Breast epithelium (tissue), 4 donors: ENCODE data around the gene CDK6. TPM values are rescaled to one million over a fixed set of nuclear protein-coding genes. Genes with fewer than 3 reads are reported as not detected.

Experiments used
- DNase-seq, 2 donors: peaks; one replicate each; pipeline ENCODE4 v3.0.0-alpha.2; 2019; ENCODE audit warnings: low spot score in 2 of 2
- H3K27ac ChIP-seq, 2 donors: fragments of 200-600 bp; sonication (generic) in 1 of 2; one replicate each; pipeline ENCODE4 v1.5.1; 2016 to 2019; ENCODE audit warnings: mild to moderate bottlenecking in 1 of 2
- H3K27me3 ChIP-seq, 2 donors: fragments of 200-600 bp; sonication (generic) in 1 of 2; one replicate each; pipeline versions ENCODE4 v1.5.1 to v1.6.0; 2017 to 2019; ENCODE audit warnings: control low read depth in 1 of 2, mild to moderate bottlenecking in 1 of 2
- H3K36me3 ChIP-seq: fragments of 200-600 bp; one replicate; pipeline ENCODE4 v1.5.1; 2019
- H3K4me1 ChIP-seq, 2 donors: fragments of 200-600 bp; sonication (generic); one replicate each; pipeline ENCODE4 v1.5.1; 2016 to 2019; ENCODE audit warnings: control low read depth in 1 of 2
- H3K4me3 ChIP-seq, 3 donors: fragments of 200-600 bp; sonication (generic); 1 replicate in 2 of 3; 2 replicates in 1 of 3; pipeline ENCODE4 v1.5.1; 2016 to 2019; ENCODE audit warnings: mild to moderate bottlenecking in 3 of 3, moderate library complexity in 2 of 3
- H3K9me3 ChIP-seq, 2 donors: fragments of 200-600 bp; sonication (generic) in 1 of 2; one replicate each; pipeline ENCODE4 v1.5.1; 2016 to 2019; ENCODE audit warnings: control low read depth in 1 of 2
- POLR2A ChIP-seq: fragments of 450-650 bp; IDR thresholded peaks from one replicate; pipeline ENCODE4 v1.6.1; 2016; ENCODE audit warnings: antibody characterized with exemption, mild to moderate bottlenecking, moderate library complexity
- POLR2AphosphoS5 ChIP-seq, 3 donors: sonication (generic); formaldehyde crosslinking; IDR thresholded peaks; one replicate each; pipeline ENCODE4 v1.6.1; 2017; ENCODE audit warnings: antibody characterized with exemption in 3 of 3
- intact Hi-C: fragments of 100-400 bp; cut with DNase I; formaldehyde crosslinking; loops from one replicate; pipeline ENCODE4 v1.15.1; 2023; ENCODE audit warnings: low total_unique reads
- total RNA-seq, 3 donors: library from RNA; depleted of rRNA; stranded (reverse); fragments of >200 nt; gene quantifications; one replicate each; pipeline ENCODE4 v1.1.0, GENCODE V29; 2016
- TF ChIP-seq, protein P1 (sequence below), 3 donors: fragments of 450-650 bp; IDR thresholded peaks; one replicate each; pipeline ENCODE4 v1.5.1; 2016 to 2017; ENCODE audit warnings: antibody characterized with exemption in 3 of 3, mild to moderate bottlenecking in 3 of 3, moderate library complexity in 3 of 3

Gene CDK6
- total RNA-seq, 3 donors from 2014 or later = 12.8 to 26.2 (median 23.6) TPM

DNA sequence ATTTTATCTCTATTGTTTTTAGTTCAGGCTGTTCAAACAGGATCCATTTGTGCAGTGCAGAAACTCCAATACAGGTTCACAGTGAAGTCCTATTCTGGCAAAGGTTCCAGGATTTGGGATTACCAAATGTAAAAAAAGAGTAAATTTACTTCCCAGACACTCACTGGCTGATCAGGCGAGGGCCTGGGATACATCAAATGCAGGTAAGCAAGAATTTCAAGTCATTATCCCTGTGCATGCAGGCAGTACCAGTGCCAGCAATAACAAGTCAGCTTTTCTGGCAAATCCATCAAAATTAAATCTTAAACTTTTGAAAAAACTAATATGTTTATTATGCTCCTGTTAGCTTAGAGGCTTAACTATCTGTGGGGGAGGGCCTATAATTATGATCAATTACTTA, 6.3 kb downstream of the CDK6 start:
- H3K27ac ChIP-seq = peak overlapping the region in 1 of 2 donors; percentile 13
- no peak for DNase-seq
- no peak for TF ChIP-seq POLR2AphosphoS5 (IDR thresholded peaks at IDR 0.05)
- TF ChIP-seq, protein P1, sequence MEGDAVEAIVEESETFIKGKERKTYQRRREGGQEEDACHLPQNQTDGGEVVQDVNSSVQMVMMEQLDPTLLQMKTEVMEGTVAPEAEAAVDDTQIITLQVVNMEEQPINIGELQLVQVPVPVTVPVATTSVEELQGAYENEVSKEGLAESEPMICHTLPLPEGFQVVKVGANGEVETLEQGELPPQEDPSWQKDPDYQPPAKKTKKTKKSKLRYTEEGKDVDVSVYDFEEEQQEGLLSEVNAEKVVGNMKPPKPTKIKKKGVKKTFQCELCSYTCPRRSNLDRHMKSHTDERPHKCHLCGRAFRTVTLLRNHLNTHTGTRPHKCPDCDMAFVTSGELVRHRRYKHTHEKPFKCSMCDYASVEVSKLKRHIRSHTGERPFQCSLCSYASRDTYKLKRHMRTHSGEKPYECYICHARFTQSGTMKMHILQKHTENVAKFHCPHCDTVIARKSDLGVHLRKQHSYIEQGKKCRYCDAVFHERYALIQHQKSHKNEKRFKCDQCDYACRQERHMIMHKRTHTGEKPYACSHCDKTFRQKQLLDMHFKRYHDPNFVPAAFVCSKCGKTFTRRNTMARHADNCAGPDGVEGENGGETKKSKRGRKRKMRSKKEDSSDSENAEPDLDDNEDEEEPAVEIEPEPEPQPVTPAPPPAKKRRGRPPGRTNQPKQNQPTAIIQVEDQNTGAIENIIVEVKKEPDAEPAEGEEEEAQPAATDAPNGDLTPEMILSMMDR (IDR thresholded peaks at IDR 0.05) = no peak
- no peak for TF ChIP-seq POLR2A
- H3K27me3 ChIP-seq = no peaks in the 10 kb centered on the region
- no peaks in the 10 kb centered on the region for H3K4me1 ChIP-seq
- no peak overlapping the region for H3K4me3 ChIP-seq
- no peaks in the 10 kb centered on the region for H3K36me3 ChIP-seq
- intact Hi-C loops = loop anchor here (10.0 kb wide), 2 partner anchors 135 to 195 kb away; no protein-coding TSS in a partner anchor
- H3K9me3 ChIP-seq = no peaks in the 10 kb centered on the region

DNA sequence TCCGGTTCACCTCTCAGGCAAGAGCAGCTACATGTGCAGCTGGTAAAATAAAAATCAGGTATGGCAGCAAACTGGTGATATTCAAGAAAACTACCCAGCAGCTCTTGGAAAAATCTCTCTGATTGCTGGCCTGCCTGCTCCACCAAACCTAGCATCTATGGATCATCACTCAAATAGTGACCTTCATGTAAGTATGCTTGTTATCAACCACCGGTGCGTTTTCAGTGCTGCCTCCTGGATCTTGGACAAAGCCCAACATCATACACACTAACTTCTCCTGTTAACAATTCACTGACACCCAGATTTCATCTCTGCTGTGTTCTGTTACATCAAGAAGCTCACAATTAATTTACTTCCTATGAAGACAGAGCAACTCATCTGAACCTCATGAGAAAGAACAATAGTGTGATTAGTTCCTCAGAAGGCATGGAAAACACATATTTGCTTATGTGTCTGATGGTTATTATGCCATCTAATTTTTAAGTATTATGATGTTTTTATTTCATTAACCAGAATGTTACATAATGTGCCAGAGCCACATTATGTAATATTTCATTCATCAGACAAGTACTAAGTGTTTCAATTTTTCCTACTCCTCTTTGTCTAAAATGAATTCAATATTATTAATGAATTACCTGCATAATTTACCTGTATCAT, 8.8 kb downstream of the CDK6 start:
- no peak for DNase-seq
- no peaks in the 10 kb centered on the region for H3K4me1 ChIP-seq
- no peaks in the 10 kb centered on the region for H3K36me3 ChIP-seq
- TF ChIP-seq POLR2AphosphoS5 (IDR thresholded peaks at IDR 0.05) (no peak), POLR2A (no peak)
- TF ChIP-seq, protein P1 (IDR thresholded peaks at IDR 0.05) = no peak
- H3K27me3 ChIP-seq = no peaks in the 10 kb centered on the region
- no peak overlapping the region for H3K27ac ChIP-seq
- intact Hi-C loops = no loop called here
- no peaks in the 10 kb centered on the region for H3K9me3 ChIP-seq
- no peak overlapping the region for H3K4me3 ChIP-seq

GRCh38 chr7:92826258-92826938, 10.0 kb downstream of the CDK6 start:
- H3K27ac ChIP-seq = no peak overlapping the region
- DNase-seq = no peak
- no peaks in the 10 kb centered on the region for H3K4me1 ChIP-seq
- no peaks in the 10 kb centered on the region for H3K9me3 ChIP-seq
- TF ChIP-seq, protein P1 (IDR thresholded peaks at IDR 0.05) = no peak
- no peaks in the 10 kb centered on the region for H3K36me3 ChIP-seq
- H3K27me3 ChIP-seq = no peaks in the 10 kb centered on the region
- H3K4me3 ChIP-seq = no peak overlapping the region
- intact Hi-C loops = no loop called here

DNA sequence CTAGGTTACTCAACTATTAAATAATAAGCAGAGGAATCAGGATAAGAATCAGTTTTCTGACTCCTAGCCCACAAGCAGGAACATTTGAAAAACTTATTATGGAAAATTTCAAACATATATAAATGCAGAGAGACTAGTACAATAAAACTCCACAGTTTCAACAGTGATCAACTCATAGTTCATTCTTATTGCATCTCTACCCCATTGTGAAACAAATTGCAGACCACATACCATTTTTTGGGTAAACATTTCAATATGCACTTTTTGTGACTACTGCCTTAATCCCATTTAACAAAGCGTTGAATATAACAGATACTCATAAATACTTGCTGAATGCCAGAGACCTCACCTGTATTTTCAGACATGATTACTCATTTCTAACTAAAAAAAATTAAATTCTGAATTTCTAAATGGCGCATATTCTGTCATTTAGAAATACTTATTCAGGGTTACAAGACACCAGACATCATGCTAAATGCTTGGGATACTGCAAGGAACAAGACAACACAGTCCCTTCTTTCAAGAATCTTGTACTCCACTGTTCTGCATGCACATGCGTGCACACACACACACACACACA, 11.4 kb downstream of the CDK6 start:
- H3K27me3 ChIP-seq = no peaks in the 10 kb centered on the region
- TF ChIP-seq POLR2AphosphoS5 (IDR thresholded peaks at IDR 0.05) (no peak), POLR2A (no peak)
- TF ChIP-seq, protein P1 (IDR thresholded peaks at IDR 0.05) = no peak
- H3K27ac ChIP-seq = no peak overlapping the region
- DNase-seq = no peak
- H3K36me3 ChIP-seq = no peaks in the 10 kb centered on the region
- intact Hi-C loops = no loop called here
- no peak overlapping the region for H3K4me3 ChIP-seq
- no peaks in the 10 kb centered on the region for H3K9me3 ChIP-seq
- no peaks in the 10 kb centered on the region for H3K4me1 ChIP-seq

DNA sequence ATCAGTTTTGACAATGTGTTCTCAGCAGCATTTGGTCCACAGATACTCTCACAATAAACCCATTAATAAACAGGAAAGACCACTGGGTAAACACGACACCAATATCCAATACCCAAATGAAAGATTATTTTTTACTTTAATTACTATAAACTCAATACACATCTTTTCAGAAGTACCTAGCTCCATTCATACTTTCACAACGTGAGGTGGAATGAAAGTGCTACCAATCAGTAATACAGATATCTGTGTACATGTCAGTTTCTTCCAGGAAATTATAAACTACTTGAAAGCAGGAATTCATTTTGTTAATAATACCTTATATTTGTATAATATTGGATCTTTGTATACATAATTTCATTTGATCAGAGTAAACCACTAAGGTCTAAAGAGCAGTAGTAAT, 11.9 kb downstream of the CDK6 start:
- Histone ChIP-seq H3K36me3 (no peaks in the 10 kb centered on the region), H3K9me3 (no peaks in the 10 kb centered on the region), H3K4me1 (no peaks in the 10 kb centered on the region), H3K27ac (no peak overlapping the region), H3K4me3 (no peak overlapping the region), H3K27me3 (no peaks in the 10 kb centered on the region)
- TF ChIP-seq, protein P1 (IDR thresholded peaks at IDR 0.05) = no peak
- TF ChIP-seq POLR2AphosphoS5 (IDR thresholded peaks at IDR 0.05) (no peak), POLR2A (no peak)
- intact Hi-C loops = no loop called here
- DNase-seq = no peak
